ENCODE measurements around the gene PLA2G4B. TPM values are rescaled to one million over a fixed set of nuclear protein-coding genes. Genes with fewer than 3 reads are reported as not detected.

The PLA2G4B gene
- total RNA-seq, 1 donor from 2014 or later: 6.9 TPM

GRCh38 chr15:41823502-41823901 lies 15.1 kb upstream of the PLA2G4B start:
- Mint-ChIP-seq H3K9me3 (ENCODE audit: unreplicated experiment) (no peaks in the 10 kb centered on the region), H3K27me3 (ENCODE audit: unreplicated experiment) (no peaks in the 10 kb centered on the region), H3K4me1 (ENCODE audit: unreplicated experiment) (peaks cover 7% of the 10 kb centered on the region), H3K36me3 (ENCODE audit: unreplicated experiment) (peaks cover 29% of the 10 kb centered on the region), H3K27ac (ENCODE audit: unreplicated experiment) (no peak overlapping the region), H3K4me3 (ENCODE audit: unreplicated experiment) (no peak overlapping the region)
- no peak for DNase-seq (ENCODE audit: extremely low spot score, unreplicated experiment)
- no peak for TF ChIP-seq CTCF (IDR thresholded peaks at IDR 0.05)

DNA sequence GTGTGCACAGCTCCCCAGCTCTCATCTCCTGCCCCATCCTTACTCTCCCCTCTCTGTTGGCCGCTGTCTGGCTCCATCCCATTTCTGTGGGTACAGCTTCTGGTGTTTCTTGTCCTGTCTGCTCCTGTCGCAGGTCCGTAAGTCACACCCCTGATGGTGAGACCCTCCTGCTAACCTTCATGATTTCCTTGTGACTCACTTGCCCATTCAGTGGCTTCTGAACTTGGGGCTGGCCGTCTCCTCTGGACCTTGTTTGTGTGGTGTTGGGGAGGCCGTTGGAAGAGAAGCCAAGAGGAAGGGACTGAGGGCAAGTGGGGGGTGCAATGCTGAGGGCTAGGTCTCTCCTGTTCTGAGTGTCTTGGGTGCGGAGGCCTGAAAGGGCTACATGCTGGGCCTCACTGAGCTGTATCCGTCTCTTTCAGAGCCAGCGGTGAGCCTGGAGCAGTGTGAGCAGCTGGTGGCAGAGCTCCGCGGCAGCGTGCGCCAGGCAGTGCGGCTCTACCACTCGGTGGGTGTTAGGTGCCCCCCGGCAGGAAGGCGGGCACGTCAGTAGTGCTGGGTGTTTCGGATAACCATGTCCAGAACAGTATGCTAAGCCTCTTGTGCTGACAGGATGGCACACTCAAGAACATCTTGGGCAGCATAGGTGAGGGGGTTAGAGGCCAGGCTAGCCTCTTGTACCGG lies 14.4 kb upstream of the PLA2G4B start:
- no peak for TF ChIP-seq CTCF (IDR thresholded peaks at IDR 0.05)
- Mint-ChIP-seq H3K4me1 (ENCODE audit: unreplicated experiment) (peaks cover 13% of the 10 kb centered on the region), H3K27me3 (ENCODE audit: unreplicated experiment) (no peaks in the 10 kb centered on the region), H3K4me3 (ENCODE audit: unreplicated experiment) (no peak overlapping the region), H3K27ac (ENCODE audit: unreplicated experiment) (no peak overlapping the region), H3K36me3 (ENCODE audit: unreplicated experiment) (peaks cover 23% of the 10 kb centered on the region), H3K9me3 (ENCODE audit: unreplicated experiment) (no peaks in the 10 kb centered on the region)
- DNase-seq (ENCODE audit: extremely low spot score, unreplicated experiment): no peak

DNA sequence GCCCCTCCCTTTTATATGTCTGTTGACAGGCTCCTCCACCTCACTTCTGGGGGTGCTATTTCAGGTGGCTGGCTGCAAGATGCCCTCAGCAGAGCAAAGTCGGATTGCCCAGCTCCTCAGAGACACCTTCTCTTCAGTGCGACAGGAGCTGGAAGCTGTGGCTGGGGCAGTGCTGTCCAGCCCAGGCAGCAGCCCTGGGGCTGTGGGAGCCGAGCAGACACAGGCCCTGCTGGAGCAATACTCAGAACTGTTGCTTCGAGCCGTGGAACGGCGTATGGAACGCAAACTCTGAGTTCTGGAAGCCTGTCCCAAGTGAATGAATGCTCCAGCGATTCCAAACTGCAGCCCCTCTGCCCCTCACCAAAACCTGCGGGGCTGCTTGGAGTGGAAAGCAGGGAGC lies 13.5 kb upstream of the PLA2G4B start:
- no peak for DNase-seq (ENCODE audit: extremely low spot score, unreplicated experiment)
- Mint-ChIP-seq H3K36me3 (ENCODE audit: unreplicated experiment) (peaks cover 15% of the 10 kb centered on the region), H3K27ac (ENCODE audit: unreplicated experiment) (no peak overlapping the region), H3K9me3 (ENCODE audit: unreplicated experiment) (no peaks in the 10 kb centered on the region), H3K4me1 (ENCODE audit: unreplicated experiment) (peaks cover 13% of the 10 kb centered on the region), H3K27me3 (ENCODE audit: unreplicated experiment) (no peaks in the 10 kb centered on the region), H3K4me3 (ENCODE audit: unreplicated experiment) (no peak overlapping the region)
- no peak for TF ChIP-seq CTCF (IDR thresholded peaks at IDR 0.05)

DNA sequence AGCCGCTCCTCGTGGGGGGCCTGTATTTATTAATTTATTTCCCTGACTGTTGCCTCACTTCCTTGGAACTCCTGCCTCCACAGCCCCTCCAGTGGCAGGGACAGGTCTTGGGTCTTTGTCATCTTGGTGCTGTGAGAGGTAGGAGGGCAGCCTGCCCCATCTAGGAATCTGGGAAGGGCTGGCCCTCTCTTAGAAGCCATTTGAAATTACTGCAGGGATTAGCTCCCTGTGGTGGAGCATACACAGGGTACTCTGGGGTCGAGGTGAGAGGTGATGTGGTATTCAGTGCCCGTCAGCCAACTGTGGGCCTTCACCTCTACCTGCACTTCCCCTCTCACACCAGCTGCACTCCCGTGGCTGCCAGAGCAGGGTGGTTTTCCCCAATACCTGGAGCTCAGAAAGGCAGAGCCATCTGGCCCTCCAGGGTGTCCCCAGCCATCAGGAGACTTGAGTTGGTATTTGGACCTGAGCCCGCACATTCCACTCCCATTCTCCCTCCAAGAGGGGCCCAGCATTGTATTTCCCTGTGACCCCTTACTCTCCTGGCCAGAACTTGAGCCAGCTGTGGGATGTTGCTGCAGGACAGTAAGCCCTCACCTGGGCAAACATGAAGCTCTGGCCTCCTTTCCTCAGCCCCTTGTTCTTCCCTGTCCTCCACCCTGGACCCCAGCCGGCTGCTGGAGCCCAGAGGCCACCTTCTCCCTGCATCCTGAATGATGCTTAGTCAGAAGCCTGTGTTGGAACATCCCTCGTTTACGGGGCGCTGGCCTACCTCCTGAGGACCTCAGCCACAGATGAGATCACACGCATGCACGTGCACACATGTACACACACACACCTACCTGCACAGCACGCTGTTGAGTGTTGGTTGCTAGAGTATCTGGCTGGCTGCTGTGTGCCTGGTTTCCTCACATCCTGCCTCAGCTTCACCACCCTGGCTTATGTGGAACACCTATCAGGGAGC lies 12.8 kb upstream of the PLA2G4B start:
- H3K4me3 Mint-ChIP-seq (ENCODE audit: unreplicated experiment): peak overlapping the region; percentile 60
- peaks cover 13% of the 10 kb centered on the region for H3K4me1 Mint-ChIP-seq (ENCODE audit: unreplicated experiment)
- H3K27ac Mint-ChIP-seq (ENCODE audit: unreplicated experiment): peak overlapping the region; percentile 37
- no peaks in the 10 kb centered on the region for H3K9me3 Mint-ChIP-seq (ENCODE audit: unreplicated experiment)
- no peak for DNase-seq (ENCODE audit: extremely low spot score, unreplicated experiment)
- TF ChIP-seq CTCF (IDR thresholded peaks at IDR 0.05): no peak
- peaks cover 13% of the 10 kb centered on the region for H3K36me3 Mint-ChIP-seq (ENCODE audit: unreplicated experiment)
- no peaks in the 10 kb centered on the region for H3K27me3 Mint-ChIP-seq (ENCODE audit: unreplicated experiment)

GRCh38 chr15:41827290-41827879 lies 11.3 kb upstream of the PLA2G4B start:
- H3K4me3 Mint-ChIP-seq (ENCODE audit: unreplicated experiment): peak overlapping the region; percentile 82
- peak; percentile 6 for TF ChIP-seq CTCF (IDR thresholded peaks at IDR 0.05)
- H3K4me1 Mint-ChIP-seq (ENCODE audit: unreplicated experiment): peaks cover 13% of the 10 kb centered on the region
- H3K36me3 Mint-ChIP-seq (ENCODE audit: unreplicated experiment): peaks cover 13% of the 10 kb centered on the region
- H3K9me3 Mint-ChIP-seq (ENCODE audit: unreplicated experiment): no peaks in the 10 kb centered on the region
- DNase-seq (ENCODE audit: extremely low spot score, unreplicated experiment): no peak
- no peaks in the 10 kb centered on the region for H3K27me3 Mint-ChIP-seq (ENCODE audit: unreplicated experiment)
- H3K27ac Mint-ChIP-seq (ENCODE audit: unreplicated experiment): peak overlapping the region; percentile 53
